ENCODE measurements around the gene BCS1L.

Gene BCS1L

GRCh38 chr2:218662827-218663226 lies 3.3 kb downstream of the BCS1L start:
- DNase-seq = no peak

GRCh38 chr2:218663901-218664300 lies 4.4 kb downstream of the BCS1L start:
- no peak for DNase-seq

- DNase-seq = no peak
These were observed 5.2 kb downstream of the BCS1L start for GRCh38 chr2:218664653-218665052.

- peak; percentile 35 for DNase-seq
These were observed 11.7 kb downstream of the BCS1L start for GRCh38 chr2:218671097-218671653.

- DNase-seq = peak; percentile 90
These were observed 12.4 kb downstream of the BCS1L start, which contains the start of the genes RNF25 and STK36 for GRCh38 chr2:218671654-218672566. RNF25 (minus strand) TSS chr2:218672002; CDS start chr2:218671970, 32 bp downstream. STK36 (plus strand) TSS chr2:218672086; CDS start chr2:218672830, 744 bp downstream.

- DNase-seq = peak; percentile 42
These were observed 19.6 kb downstream of the BCS1L start for GRCh38 chr2:218679119-218679518.

GRCh38 chr2:218680061-218680460 lies 20.6 kb downstream of the BCS1L start:
- no peak for DNase-seq

- DNase-seq = peak; percentile 87
These were observed 28.0 kb downstream of the BCS1L start for GRCh38 chr2:218687400-218688060.

- no peak for DNase-seq
These were observed 31.8 kb downstream of the BCS1L start for GRCh38 chr2:218691234-218691633.

GRCh38 chr2:218694405-218695145 lies 35.1 kb downstream of the BCS1L start:
- no peak for DNase-seq

GRCh38 chr2:218698885-218699284 lies 39.4 kb downstream of the BCS1L start:
- DNase-seq = no peak

GRCh38 chr2:218701806-218702205 lies 42.3 kb downstream of the BCS1L start:
- DNase-seq = no peak

GRCh38 chr2:218703341-218703740 lies 43.9 kb downstream of the BCS1L start:
- no peak for DNase-seq

- DNase-seq = no peak
These were observed 48.6 kb downstream of the BCS1L start for GRCh38 chr2:218708086-218708485.

GRCh38 chr2:218709908-218710307 lies 50.4 kb downstream of the BCS1L start:
- DNase-seq = peak; percentile 6

GRCh38 chr2:218710334-218710686 lies 50.8 kb downstream of the BCS1L start:
- no peak for DNase-seq

GRCh38 chr2:218710687-218711549 lies 51.4 kb downstream of the BCS1L start, which contains the start of gene TTLL4:
TTLL4 (plus strand) TSS chr2:218710835; CDS start chr2:218737677, 26,842 bp downstream.
- peak; percentile 98 for DNase-seq

GRCh38 chr2:218711550-218711929 lies 52.1 kb downstream of the BCS1L start:
- peak; percentile 33 for DNase-seq

All from OCI-M1 (cell line).